PC-3 (cell line): ENCODE results near the gene UCHL5. TPM values are rescaled to one million over a fixed set of nuclear protein-coding genes. Genes with fewer than 3 reads are reported as not detected.

ENCODE experiments used
- ATAC-seq: fragments of 200-7000 bp; cut with Tn5 transposase; 2 replicates; pipeline ENCODE4 v1.9.1; 2020; ENCODE audit warnings: mild to moderate bottlenecking, moderate library complexity
- BruUV-seq: library from RNA; stranded (reverse); fragments of 400-500 nt; replicated peaks from 2 replicates; lab custom pipeline; 2021; lab: Mats Ljungman, UMichigan
- CTCF ChIA-PET: fragments of 300-600 bp; sonication (Branson Sonifier 250); formaldehyde crosslinking; loops from one replicate; lab custom pipeline; 2022; ENCODE audit warnings: antibody characterized with exemption; lab: Charles Lee
- POLR2A ChIA-PET: fragments of 300-600 bp; sonication (Branson Sonifier 250); formaldehyde crosslinking; loops from one replicate; lab custom pipeline; 2022; ENCODE audit warnings: antibody characterized with exemption; ENCODE audit not compliant: unreplicated experiment; lab: Charles Lee
- DNase-seq: peaks from one replicate; pipeline ENCODE4 v3.0.0-alpha.2; 2015
- H2AFZ ChIP-seq: fragments of 300-600 bp; sonication (generic); 2 replicates; pipeline ENCODE4 v1.6.0; 2016; ENCODE audit warnings: antibody characterized with exemption, low read length
- H3F3A ChIP-seq: fragments of 300-600 bp; sonication (generic); one replicate; pipeline ENCODE4 v1.6.0; 2017; ENCODE audit warnings: antibody characterized with exemption, low read length, control low read depth, mild to moderate bottlenecking; ENCODE audit not compliant: unreplicated experiment
- H3K27ac ChIP-seq: fragments of 300-600 bp; sonication (generic); 2 replicates; pipeline ENCODE4 v1.5.1; 2016; ENCODE audit warnings: mild to moderate bottlenecking, low read length
- H3K27me3 ChIP-seq: fragments of 300-600 bp; sonication (generic); 2 replicates; pipeline ENCODE4 v1.6.1; 2016; ENCODE audit warnings: low read length, mixed read lengths
- H3K36me3 ChIP-seq: fragments of 300-600 bp; sonication (generic); 2 replicates; pipeline ENCODE4 v1.6.1; 2016; ENCODE audit warnings: low read depth, mixed run types, low read length, mixed read lengths
- H3K4me1 ChIP-seq: fragments of 300-600 bp; sonication (generic); 2 replicates; pipeline ENCODE4 v1.5.1; 2016; ENCODE audit warnings: low read length; ENCODE audit not compliant: insufficient read depth
- H3K4me2 ChIP-seq: fragments of 300-600 bp; sonication (generic); 2 replicates; pipeline ENCODE4 v1.6.0; 2016; ENCODE audit warnings: low read length
- H3K4me3 ChIP-seq: fragments of 300-600 bp; sonication (generic); 2 replicates; pipeline ENCODE4 v1.5.1; 2016; ENCODE audit warnings: mild to moderate bottlenecking, low read length, mixed read lengths
- H3K79me2 ChIP-seq: fragments of 300-600 bp; sonication (generic); 2 replicates; pipeline ENCODE4 v1.6.1; 2017; ENCODE audit warnings: low read length, mixed read lengths
- H3K9ac ChIP-seq: fragments of 300-600 bp; sonication (generic); 2 replicates; pipeline ENCODE4 v1.6.0; 2016; ENCODE audit warnings: mild to moderate bottlenecking, low read length
- H3K9me2 ChIP-seq: fragments of 300-600 bp; sonication (generic); replicated peaks from 2 replicates; pipeline ENCODE4 v1.6.1; 2016; ENCODE audit warnings: mixed run types, low read length, mixed read lengths
- H3K9me3 ChIP-seq: fragments of 300-600 bp; sonication (generic); 2 replicates; pipeline ENCODE4 v1.6.1; 2016; ENCODE audit warnings: low read length, mixed read lengths
- H4K20me1 ChIP-seq: fragments of 300-600 bp; sonication (generic); 2 replicates; pipeline ENCODE4 v1.6.1; 2016; ENCODE audit warnings: low read length, mixed read lengths
- CTCF ChIP-seq: fragments of 300-600 bp; sonication (generic); conservative IDR thresholded peaks from 2 replicates; pipeline ENCODE4 v1.5.1; 2017; ENCODE audit warnings: antibody characterized with exemption, low read depth, mild to moderate bottlenecking, low read length
- EZH2 ChIP-seq: fragments of 300-600 bp; sonication (generic); IDR thresholded peaks from one replicate; pipeline ENCODE4 v1.6.1; 2017; ENCODE audit warnings: antibody characterized with exemption, mild to moderate bottlenecking, low read length; ENCODE audit not compliant: unreplicated experiment
- EZH2phosphoT487 ChIP-seq: fragments of 300-600 bp; sonication (generic); IDR thresholded peaks from 2 replicates; pipeline ENCODE4 v1.6.1; 2018; ENCODE audit warnings: mild to moderate bottlenecking, antibody characterized with exemption, low read length, borderline replicate concordance
- intact Hi-C: fragments of 100-400 bp; cut with micrococcal nuclease; formaldehyde crosslinking; loops from 2 replicates; pipeline ENCODE4 v1.9.0; 2023
- total RNA-seq: library from RNA; depleted of rRNA; stranded (reverse); fragments of >200 nt; gene quantifications from 2 replicates; pipeline ENCODE4 v1.2.3, GENCODE V29; 2014

Gene UCHL5
- total RNA-seq, 1 experiment from 2014 or later, result 31.3 TPM

GRCh38 chr1:193062698-193063463 lies 3.7 kb upstream of the UCHL5 start:
- no peak overlapping the region for H3K27ac ChIP-seq
- POLR2A ChIA-PET, result no interaction called here
- no peak overlapping the region for H3K4me2 ChIP-seq
- no peak overlapping the region for H2AFZ ChIP-seq
- CTCF ChIA-PET, result no interaction called here
- intact Hi-C loops, result no loop called here
- H4K20me1 ChIP-seq, result no peaks in the 10 kb centered on the region
- peaks cover 91% of the 10 kb centered on the region for H3K79me2 ChIP-seq
- TF ChIP-seq EZH2, result no peak
- no peak for TF ChIP-seq EZH2phosphoT487
- TF ChIP-seq CTCF, result no peak
- peaks cover 13% of the 10 kb centered on the region; the same call in 1 of the 2 replicates for H3K4me1 ChIP-seq
- H3K27me3 ChIP-seq, result no peaks in the 10 kb centered on the region
- H3K9ac ChIP-seq, result no peak overlapping the region
- DNase-seq (peak; percentile 38), ATAC-seq (no peak)
- no TSS peak for BruUV-seq
- H3K9me3 ChIP-seq, result no peaks in the 10 kb centered on the region
- no peaks in the 10 kb centered on the region for H3K9me2 ChIP-seq
- H3F3A ChIP-seq, result no peaks in the 10 kb centered on the region
- no peaks in the 10 kb centered on the region for H3K36me3 ChIP-seq
- no peak overlapping the region for H3K4me3 ChIP-seq

- intact Hi-C loops, result no loop called here
- BruUV-seq, result no TSS peak
- peaks cover 94% of the 10 kb centered on the region for H3K79me2 ChIP-seq
- TF ChIP-seq EZH2 (no peak), CTCF (no peak), EZH2phosphoT487 (no peak)
- H3K27ac ChIP-seq, result peak overlapping the region; percentile 86
- H3K9me3 ChIP-seq, result no peaks in the 10 kb centered on the region
- H3K36me3 ChIP-seq, result no peaks in the 10 kb centered on the region
- no peaks in the 10 kb centered on the region for H4K20me1 ChIP-seq
- H3K4me1 ChIP-seq, result peaks cover 31% of the 10 kb centered on the region
- ChIA-PET POLR2A (no interaction called here), CTCF (interaction anchor here (0.6 kb wide), 1 partner anchor 61 kb away, joined by 5 read pairs; no protein-coding TSS in a partner anchor)
- no peak overlapping the region for H2AFZ ChIP-seq
- DNase-seq (no peak), ATAC-seq (no peak)
- H3K9me2 ChIP-seq, result no peaks in the 10 kb centered on the region
- H3K4me3 ChIP-seq, result peak overlapping the region; percentile 87
- H3F3A ChIP-seq, result no peaks in the 10 kb centered on the region
- H3K4me2 ChIP-seq, result peak overlapping the region; percentile 98
- H3K9ac ChIP-seq, result peak overlapping the region; percentile 97
- no peaks in the 10 kb centered on the region for H3K27me3 ChIP-seq
Observed at GRCh38 chr1:193060938-193061337, 1.8 kb upstream of the UCHL5 start.

GRCh38 chr1:193060406-193060805 lies 1.2 kb upstream of the UCHL5 start:
- Histone ChIP-seq H3K9me3 (no peaks in the 10 kb centered on the region), H3K9ac (peak overlapping the region; percentile 97), H3K36me3 (no peaks in the 10 kb centered on the region), H3K27ac (peak overlapping the region; percentile 86), H3F3A (no peaks in the 10 kb centered on the region), H3K27me3 (no peaks in the 10 kb centered on the region), H2AFZ (no peak overlapping the region), H3K9me2 (no peaks in the 10 kb centered on the region), H3K79me2 (peaks cover 94% of the 10 kb centered on the region), H3K4me2 (peak overlapping the region; percentile 98), H4K20me1 (no peaks in the 10 kb centered on the region), H3K4me1 (peaks cover 34% of the 10 kb centered on the region), H3K4me3 (peak overlapping the region; percentile 87)
- intact Hi-C loops, result no loop called here
- ATAC-seq (no peak), DNase-seq (no peak)
- POLR2A ChIA-PET, result no interaction called here
- TF ChIP-seq EZH2phosphoT487 (no peak), CTCF (no peak)
- CTCF ChIA-PET, result no interaction called here
- no TSS peak for BruUV-seq
